ENCODE results near the gene ZBED6.
A peak's percentile ranks its signal among the peaks of the same experiment; 100 is the strongest.

Gene ZBED6

DNA sequence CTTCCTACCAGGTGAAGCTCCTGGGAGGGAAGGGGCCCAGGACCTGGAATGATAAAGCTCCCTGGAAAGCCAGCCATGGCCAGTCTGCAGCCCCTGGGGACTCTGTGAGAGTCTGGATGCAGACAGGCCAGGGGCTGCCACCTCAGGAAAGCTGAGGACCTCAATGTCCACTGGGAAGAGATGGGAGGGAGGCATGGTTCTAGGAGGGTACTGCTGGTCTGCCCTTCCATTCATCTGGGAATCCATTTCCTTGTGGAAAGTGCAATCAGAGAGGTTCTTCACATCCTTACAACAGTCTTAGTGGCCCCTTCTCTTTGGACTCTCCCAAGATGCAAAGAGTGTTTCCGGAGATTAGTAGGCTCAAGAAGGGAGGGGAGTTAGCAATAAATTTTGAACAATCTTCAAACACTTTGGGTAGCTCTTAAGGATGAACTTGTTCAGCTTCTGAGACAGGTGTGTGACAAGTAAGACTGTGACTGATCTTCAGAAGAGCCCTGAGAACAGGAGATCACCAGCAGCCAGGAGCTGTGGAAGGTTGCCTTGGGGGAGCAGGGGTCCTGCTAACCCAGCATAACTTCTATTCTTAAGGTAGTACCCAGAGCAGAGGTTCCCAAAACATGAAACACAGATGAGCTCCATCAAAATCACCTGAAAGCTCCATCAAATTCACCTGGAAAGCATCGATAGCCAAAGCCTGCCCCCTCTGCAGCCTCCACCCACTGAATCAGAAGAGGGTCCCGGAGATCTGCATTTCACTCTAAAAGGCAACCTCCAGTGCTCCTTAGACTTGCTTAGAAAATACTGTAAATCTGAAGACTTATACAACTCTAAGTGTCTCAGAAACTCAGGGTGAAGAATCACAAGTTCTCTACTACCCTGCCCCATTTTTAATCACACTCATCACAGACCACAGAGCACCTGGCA is 31.1 kb upstream of the ZBED6 start:
- Histone ChIP-seq H3K79me2 (ENCODE audit: control insufficient read depth, insufficient read depth, low read length) (no peaks in the 10 kb centered on the region), H2AK5ac (ENCODE audit: low read length) (no peak overlapping the region), H3K56ac (ENCODE audit: low read length) (no peak overlapping the region), H3K18ac (ENCODE audit: low read length) (no peak overlapping the region), H3K36me3 (ENCODE audit: control insufficient read depth, insufficient read depth, low read length) (no peaks in the 10 kb centered on the region), H3K9ac (ENCODE audit: low read length) (no peak overlapping the region), H3K23ac (ENCODE audit: low read length) (no peak overlapping the region), H3K4me3 (ENCODE audit: low read length) (no peak overlapping the region), H3K4me2 (ENCODE audit: low read length) (no peak overlapping the region), H3K27ac (ENCODE audit: low read depth, low read length) (no peak overlapping the region), H2BK15ac (replicated peaks; ENCODE audit: low read depth) (no peak overlapping the region), H3K4ac (ENCODE audit: low read depth, low read length) (no peak overlapping the region), H2BK120ac (ENCODE audit: low read depth, low read length) (no peak overlapping the region), H3K4me1 (ENCODE audit: control insufficient read depth, low read depth, low read length) (no peaks in the 10 kb centered on the region), H3K79me1 (ENCODE audit: low read length) (no peaks in the 10 kb centered on the region), H4K8ac (ENCODE audit: low read depth, low read length) (no peak overlapping the region), H4K5ac (ENCODE audit: low read length) (no peak overlapping the region), H2BK5ac (ENCODE audit: low read length) (no peak overlapping the region), H3K27me3 (ENCODE audit: insufficient read depth, low read length, poor library complexity) (no peaks in the 10 kb centered on the region)
- WGBS (ENCODE audit: extremely low coverage, insufficient coverage, low lambda C conversion rate): no CpG with 5 or more reads among the region's 3 CpGs
- DNase-seq: no peak

DNA sequence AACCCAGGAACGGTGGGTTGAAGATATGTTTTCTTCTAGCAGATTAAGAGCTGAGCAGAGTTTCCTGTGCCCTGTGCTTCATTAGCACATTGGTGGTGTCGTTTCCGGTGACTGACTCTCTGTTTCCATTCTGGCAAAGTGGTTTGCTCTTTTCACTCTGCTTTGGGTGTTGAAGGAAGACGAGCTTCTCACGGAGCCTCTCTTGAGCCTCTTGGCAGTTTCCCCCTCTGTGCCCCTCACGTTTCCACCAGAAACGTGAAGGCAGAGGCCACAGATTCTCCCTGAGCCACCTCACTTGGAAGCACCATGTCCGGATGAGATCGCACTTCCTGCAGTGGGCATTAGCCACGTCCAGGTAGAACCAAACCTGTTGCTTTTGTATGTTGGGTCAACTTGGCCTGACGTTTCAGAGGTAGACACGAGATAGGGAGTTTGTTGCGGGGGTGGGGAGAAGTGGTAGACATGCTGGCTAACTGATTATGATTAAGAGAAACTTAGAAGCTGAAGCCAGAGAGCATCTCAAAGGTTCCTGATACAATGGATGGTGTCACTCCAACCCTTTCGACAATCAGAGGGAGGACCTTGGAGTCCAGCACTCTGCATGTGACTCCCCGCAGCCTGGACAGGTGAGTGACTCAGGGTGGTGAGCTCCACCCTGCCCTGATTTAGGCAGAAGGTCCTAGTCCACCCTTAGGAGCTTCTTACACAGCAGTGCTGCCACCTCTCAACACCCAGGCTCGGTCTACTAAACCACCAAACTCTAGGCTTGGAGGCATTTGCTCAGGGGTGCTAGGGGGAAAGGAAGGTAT is 30.2 kb upstream of the ZBED6 start, which contains the start of gene LAX1:
TSS of gene LAX1 (plus strand) at position 155 of the 809 bp plus-strand sequence. CDS start at position 538, 383 bp downstream.
- no peak for DNase-seq
- Histone ChIP-seq H3K56ac (ENCODE audit: low read length) (peak within 1 kb of the TSS; percentile 56), H3K4ac (ENCODE audit: low read depth, low read length) (no peak within 1 kb of the TSS), H3K23ac (ENCODE audit: low read length) (no peak within 1 kb of the TSS), H2BK15ac (replicated peaks; ENCODE audit: low read depth) (no peak within 1 kb of the TSS), H3K27me3 (ENCODE audit: insufficient read depth, low read length, poor library complexity) (no peaks in the 10 kb centered on the region), H2BK120ac (ENCODE audit: low read depth, low read length) (no peak within 1 kb of the TSS), H3K9ac (ENCODE audit: low read length) (no peak within 1 kb of the TSS), H3K79me1 (ENCODE audit: low read length) (no peaks in the 10 kb centered on the region), H3K4me2 (ENCODE audit: low read length) (no peak within 1 kb of the TSS), H2AK5ac (ENCODE audit: low read length) (peak within 1 kb of the TSS; percentile 65), H3K27ac (ENCODE audit: low read depth, low read length) (no peak within 1 kb of the TSS), H4K5ac (ENCODE audit: low read length) (peak within 1 kb of the TSS; percentile 39), H3K4me1 (ENCODE audit: control insufficient read depth, low read depth, low read length) (no peaks in the 10 kb centered on the region), H3K79me2 (ENCODE audit: control insufficient read depth, insufficient read depth, low read length) (no peaks in the 10 kb centered on the region), H3K18ac (ENCODE audit: low read length) (no peak within 1 kb of the TSS), H3K4me3 (ENCODE audit: low read length) (no peak within 1 kb of the TSS), H3K36me3 (ENCODE audit: control insufficient read depth, insufficient read depth, low read length) (no peaks in the 10 kb centered on the region), H4K8ac (ENCODE audit: low read depth, low read length) (no peak within 1 kb of the TSS), H2BK5ac (ENCODE audit: low read length) (no peak within 1 kb of the TSS)
- no CpG with 5 or more reads among the region's 16 CpGs for WGBS (ENCODE audit: extremely low coverage, insufficient coverage, low lambda C conversion rate)

DNA sequence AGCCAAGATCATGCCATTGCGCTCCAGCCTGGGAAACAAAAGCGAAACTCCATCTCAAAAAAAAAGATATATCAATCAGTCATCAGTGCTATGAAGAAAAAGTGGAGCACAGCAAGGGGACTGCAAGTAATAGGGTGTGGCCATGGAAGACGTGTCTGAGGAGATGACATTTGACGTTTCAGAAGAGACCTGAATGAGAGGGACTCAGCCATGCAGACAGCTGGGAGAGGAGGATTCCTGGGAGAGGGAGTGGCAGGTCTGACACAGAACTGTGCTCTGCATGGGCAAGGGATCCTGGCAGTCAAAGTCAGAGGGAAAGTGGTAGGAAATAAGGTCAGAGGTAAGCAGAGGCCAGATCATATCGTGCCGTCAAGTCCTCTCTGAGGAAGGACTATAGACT is 27.2 kb upstream of the ZBED6 start:
- Histone ChIP-seq H3K27me3 (ENCODE audit: insufficient read depth, low read length, poor library complexity) (no peaks in the 10 kb centered on the region), H2BK15ac (replicated peaks; ENCODE audit: low read depth) (no peak overlapping the region), H3K79me2 (ENCODE audit: control insufficient read depth, insufficient read depth, low read length) (no peaks in the 10 kb centered on the region), H3K18ac (ENCODE audit: low read length) (no peak overlapping the region), H2BK5ac (ENCODE audit: low read length) (no peak overlapping the region), H3K4ac (ENCODE audit: low read depth, low read length) (no peak overlapping the region), H3K4me3 (ENCODE audit: low read length) (no peak overlapping the region), H4K5ac (ENCODE audit: low read length) (no peak overlapping the region), H3K36me3 (ENCODE audit: control insufficient read depth, insufficient read depth, low read length) (no peaks in the 10 kb centered on the region), H2AK5ac (ENCODE audit: low read length) (no peak overlapping the region), H3K23ac (ENCODE audit: low read length) (no peak overlapping the region), H3K4me1 (ENCODE audit: control insufficient read depth, low read depth, low read length) (no peaks in the 10 kb centered on the region), H3K9ac (ENCODE audit: low read length) (no peak overlapping the region), H3K27ac (ENCODE audit: low read depth, low read length) (no peak overlapping the region), H3K79me1 (ENCODE audit: low read length) (no peaks in the 10 kb centered on the region), H4K8ac (ENCODE audit: low read depth, low read length) (no peak overlapping the region), H3K56ac (ENCODE audit: low read length) (no peak overlapping the region), H3K4me2 (ENCODE audit: low read length) (no peak overlapping the region), H2BK120ac (ENCODE audit: low read depth, low read length) (no peak overlapping the region)
- WGBS (ENCODE audit: extremely low coverage, insufficient coverage, low lambda C conversion rate): no CpG with 5 or more reads among the region's 6 CpGs
- DNase-seq: no peak

DNA sequence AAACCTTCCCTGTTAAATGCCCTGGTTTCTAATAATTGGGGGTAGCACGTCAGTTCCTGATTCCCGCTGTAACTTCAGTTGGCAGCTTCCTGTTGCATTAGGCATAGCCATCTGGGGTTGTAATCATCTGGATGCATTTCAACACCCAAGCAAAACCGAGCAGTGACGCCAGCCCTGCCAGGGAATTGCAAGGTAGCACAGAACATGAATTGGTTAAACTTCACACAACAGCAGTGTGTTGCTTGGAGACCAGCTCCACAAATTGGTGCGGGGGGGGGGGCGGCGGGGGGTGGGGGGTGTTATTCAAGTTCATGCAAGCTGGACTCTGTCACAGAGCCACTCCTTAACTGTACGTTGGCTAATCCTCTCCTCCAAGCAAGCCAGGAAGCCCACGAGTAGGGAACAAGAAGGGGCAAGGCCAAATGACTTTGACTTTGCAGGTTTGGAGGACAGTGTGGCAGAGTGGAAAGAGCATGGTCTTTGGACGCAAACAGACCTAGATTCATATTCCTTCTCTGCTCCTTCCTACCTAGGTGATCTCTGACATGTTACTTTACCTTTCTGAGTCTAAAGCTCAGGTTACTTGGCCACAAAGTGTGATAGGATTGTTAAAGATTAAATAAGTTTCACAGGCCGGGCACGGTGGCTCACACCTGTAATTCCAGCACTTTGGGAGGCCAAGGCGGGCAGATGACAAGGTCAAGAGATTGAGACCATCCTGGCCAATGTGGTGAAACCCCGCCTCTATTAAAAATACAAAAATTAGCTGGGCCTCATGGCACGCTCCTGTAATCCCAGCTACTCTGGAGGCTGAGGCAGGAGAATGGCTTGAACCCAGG is 25.7 kb upstream of the ZBED6 start:
- no peak overlapping the region for H4K5ac ChIP-seq (ENCODE audit: low read length)
- H2BK5ac ChIP-seq (ENCODE audit: low read length): no peak overlapping the region
- no peaks in the 10 kb centered on the region for H3K79me2 ChIP-seq (ENCODE audit: control insufficient read depth, insufficient read depth, low read length)
- no peak overlapping the region for H3K23ac ChIP-seq (ENCODE audit: low read length)
- no peak overlapping the region for H2BK120ac ChIP-seq (ENCODE audit: low read depth, low read length)
- H2BK15ac ChIP-seq (replicated peaks; ENCODE audit: low read depth): no peak overlapping the region
- no peak overlapping the region for H3K18ac ChIP-seq (ENCODE audit: low read length)
- H3K4me2 ChIP-seq (ENCODE audit: low read length): no peak overlapping the region
- no CpG with 5 or more reads among the region's 15 CpGs for WGBS (ENCODE audit: extremely low coverage, insufficient coverage, low lambda C conversion rate)
- H3K27me3 ChIP-seq (ENCODE audit: insufficient read depth, low read length, poor library complexity): no peaks in the 10 kb centered on the region
- H3K4me1 ChIP-seq (ENCODE audit: control insufficient read depth, low read depth, low read length): no peaks in the 10 kb centered on the region
- no peak overlapping the region for H3K56ac ChIP-seq (ENCODE audit: low read length)
- H3K4me3 ChIP-seq (ENCODE audit: low read length): no peak overlapping the region
- H2AK5ac ChIP-seq (ENCODE audit: low read length): no peak overlapping the region
- H3K36me3 ChIP-seq (ENCODE audit: control insufficient read depth, insufficient read depth, low read length): no peaks in the 10 kb centered on the region
- H3K4ac ChIP-seq (ENCODE audit: low read depth, low read length): no peak overlapping the region
- no peak overlapping the region for H3K9ac ChIP-seq (ENCODE audit: low read length)
- no peak overlapping the region for H3K27ac ChIP-seq (ENCODE audit: low read depth, low read length)
- no peaks in the 10 kb centered on the region for H3K79me1 ChIP-seq (ENCODE audit: low read length)
- H4K8ac ChIP-seq (ENCODE audit: low read depth, low read length): no peak overlapping the region
- no peak for DNase-seq

DNA sequence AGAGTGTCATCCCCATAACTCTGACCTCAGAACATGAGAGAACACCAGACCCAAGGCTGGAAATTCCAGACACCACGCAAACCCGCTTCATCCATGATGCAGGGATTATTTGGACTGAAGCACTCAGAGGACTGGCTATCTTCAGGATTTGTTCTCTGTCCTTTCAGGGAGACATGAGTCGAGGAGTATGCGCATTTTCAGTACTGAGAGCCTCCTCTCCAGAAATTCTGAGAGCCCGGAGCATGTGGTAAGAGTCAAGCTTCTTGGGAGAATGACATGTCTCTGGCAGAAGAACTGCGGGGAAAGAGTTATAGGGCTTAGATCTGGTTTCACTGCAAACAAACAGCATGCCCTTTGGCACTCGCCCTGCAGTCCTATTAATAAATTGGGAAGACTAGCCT is 23.5 kb upstream of the ZBED6 start:
- no peak overlapping the region for H2BK120ac ChIP-seq (ENCODE audit: low read depth, low read length)
- H3K9ac ChIP-seq (ENCODE audit: low read length): no peak overlapping the region
- no peak overlapping the region for H3K4me3 ChIP-seq (ENCODE audit: low read length)
- H3K79me2 ChIP-seq (ENCODE audit: control insufficient read depth, insufficient read depth, low read length): no peaks in the 10 kb centered on the region
- H3K36me3 ChIP-seq (ENCODE audit: control insufficient read depth, insufficient read depth, low read length): no peaks in the 10 kb centered on the region
- H3K4me1 ChIP-seq (ENCODE audit: control insufficient read depth, low read depth, low read length): no peaks in the 10 kb centered on the region
- no peaks in the 10 kb centered on the region for H3K27me3 ChIP-seq (ENCODE audit: insufficient read depth, low read length, poor library complexity)
- H3K79me1 ChIP-seq (ENCODE audit: low read length): no peaks in the 10 kb centered on the region
- DNase-seq: peak; percentile 40
- H4K5ac ChIP-seq (ENCODE audit: low read length): no peak overlapping the region
- no peak overlapping the region for H3K18ac ChIP-seq (ENCODE audit: low read length)
- no peak overlapping the region for H3K56ac ChIP-seq (ENCODE audit: low read length)
- no peak overlapping the region for H2AK5ac ChIP-seq (ENCODE audit: low read length)
- H3K27ac ChIP-seq (ENCODE audit: low read depth, low read length): no peak overlapping the region
- H3K4me2 ChIP-seq (ENCODE audit: low read length): no peak overlapping the region
- no CpG with 5 or more reads among the region's 7 CpGs for WGBS (ENCODE audit: extremely low coverage, insufficient coverage, low lambda C conversion rate)
- H4K8ac ChIP-seq (ENCODE audit: low read depth, low read length): no peak overlapping the region
- H2BK5ac ChIP-seq (ENCODE audit: low read length): no peak overlapping the region
- H3K23ac ChIP-seq (ENCODE audit: low read length): no peak overlapping the region
- no peak overlapping the region for H2BK15ac ChIP-seq (replicated peaks; ENCODE audit: low read depth)
- H3K4ac ChIP-seq (ENCODE audit: low read depth, low read length): no peak overlapping the region

Data from mesendoderm (in vitro differentiated cells).